HepG2 (cell line): Measurements from ENCODE around the gene SULT1E1. TPM values are rescaled to one million over a fixed set of nuclear protein-coding genes. Genes with fewer than 3 reads are reported as not detected.
A peak's percentile ranks its signal among the peaks of the same experiment; 100 is the strongest.

Experiments used
- AKAP8 ChIP-seq: sonication (generic); formaldehyde crosslinking; IDR thresholded peaks from 2 replicates; pipeline ENCODE4 v1.5.1; 2020; ENCODE audit warnings: mild to moderate bottlenecking, missing genetic modification reagents
- CENPT ChIP-seq: sonication (generic); formaldehyde crosslinking; IDR thresholded peaks from 2 replicates; pipeline ENCODE4 v1.8.0; 2022; ENCODE audit warnings: low read depth, mild to moderate bottlenecking, moderate library complexity, missing genetic modification reagents
- CREB1 ChIP-seq, 2 experiments: fragments of 450-650 bp in 1 of 2; IDR thresholded peaks; 2 replicates each; pipeline ENCODE4 v1.6.1; 2016 to 2017; ENCODE audit warnings: control low read depth in 1 of 2, mild to moderate bottlenecking in 1 of 2, missing compliant biosample characterization in 1 of 2, missing genetic modification characterization in 1 of 2
- GZF1 ChIP-seq: sonication (generic); formaldehyde crosslinking; IDR thresholded peaks from 2 replicates; pipeline ENCODE4 v1.5.1; 2020; ENCODE audit warnings: mild to moderate bottlenecking, missing genetic modification reagents
- NCOA1 ChIP-seq: sonication (generic); formaldehyde crosslinking; IDR thresholded peaks from 2 replicates; pipeline ENCODE4 v1.9.0; 2021; ENCODE audit warnings: missing genetic modification reagents
- NPAS2 ChIP-seq: sonication (generic); formaldehyde crosslinking; IDR thresholded peaks from 2 replicates; pipeline ENCODE4 v1.8.0; 2022; ENCODE audit warnings: mild to moderate bottlenecking, missing genetic modification reagents, borderline replicate concordance
- PITX1 ChIP-seq: sonication (generic); formaldehyde crosslinking; IDR thresholded peaks from 2 replicates; pipeline ENCODE4 v1.5.1; 2020; ENCODE audit warnings: mild to moderate bottlenecking, missing genetic modification reagents
- SAFB2 ChIP-seq: sonication (generic); formaldehyde crosslinking; IDR thresholded peaks from 2 replicates; pipeline ENCODE4 v1.5.1; 2020; ENCODE audit warnings: missing genetic modification reagents, low read depth, mild to moderate bottlenecking, borderline replicate concordance
- TAF15 ChIP-seq: fragments of 200-400 bp; formaldehyde crosslinking; IDR thresholded peaks from one replicate; pipeline ENCODE4 v1.6.1; 2018; ENCODE audit warnings: mild to moderate bottlenecking, low read depth, low read length; ENCODE audit not compliant: poor library complexity, severe bottlenecking
- ZBTB7B ChIP-seq: sonication (generic); formaldehyde crosslinking; IDR thresholded peaks from 2 replicates; pipeline ENCODE4 v1.4.0; 2020; ENCODE audit warnings: missing genetic modification reagents
- ZNF207 ChIP-seq: fragments of 450-650 bp; IDR thresholded peaks from 2 replicates; pipeline ENCODE4 v1.6.1; 2016; ENCODE audit warnings: antibody characterized with exemption, borderline replicate concordance
- ZNF264 ChIP-seq: sonication (generic); formaldehyde crosslinking; IDR thresholded peaks from 2 replicates; pipeline ENCODE4 v1.4.0; 2020; ENCODE audit warnings: missing genetic modification reagents
- ZNF546 ChIP-seq: sonication (generic); formaldehyde crosslinking; conservative IDR thresholded peaks from 2 replicates; pipeline ENCODE4 v1.8.1; 2023; ENCODE audit warnings: mild to moderate bottlenecking, missing genetic modification reagents
- ZNF567 ChIP-seq: sonication (generic); formaldehyde crosslinking; IDR thresholded peaks from 2 replicates; pipeline ENCODE4 v1.8.1; 2023; ENCODE audit warnings: mild to moderate bottlenecking, missing genetic modification reagents, borderline replicate concordance
- ZNF816 ChIP-seq: sonication (generic); formaldehyde crosslinking; IDR thresholded peaks from 2 replicates; pipeline ENCODE4 v1.8.0; 2022; ENCODE audit warnings: missing genetic modification reagents, mild to moderate bottlenecking, borderline replicate concordance
- ZSCAN22 ChIP-seq: sonication (generic); formaldehyde crosslinking; IDR thresholded peaks from 2 replicates; pipeline ENCODE4 v1.4.0; 2020; ENCODE audit warnings: mild to moderate bottlenecking, missing genetic modification reagents
- polyA plus RNA-seq, 8 experiments: library from polyadenylated mRNA; depleted of rRNA in 3 of 8; stranded (reverse) in 7 of 8; unstranded in 1 of 8; fragments of >200 nt; fragmentation: Illumina TruSeq in 4 of 8; extraction: Trizol in 4 of 8; gene quantifications; 2 replicates each; pipeline versions ENCODE4 v1.2.1 to v1.2.3, GENCODE V29; 2011 to 2016; ENCODE audit warnings: low read depth in 4 of 8, missing spikeins in 1 of 8, mixed read lengths in 1 of 8; ENCODE audit not compliant: insufficient read depth in 1 of 8
- total RNA-seq, 5 experiments: library from RNA; depleted of rRNA; stranded (reverse); fragments of >200 nt; fragmentation: Illumina TruSeq; extraction: Trizol; gene quantifications; 2 replicates each; pipeline ENCODE4 v1.2.3, GENCODE V29; 2016; ENCODE audit warnings: low read depth in 1 of 5
- TF ChIP-seq, protein P1 (sequence below): sonication (generic); formaldehyde crosslinking; IDR thresholded peaks from 2 replicates; pipeline ENCODE4 v1.5.1; 2020; ENCODE audit warnings: missing genetic modification reagents, mild to moderate bottlenecking, borderline replicate concordance
- TF ChIP-seq, protein P2 (sequence below): sonication (generic); formaldehyde crosslinking; IDR thresholded peaks from 2 replicates; pipeline ENCODE4 v1.5.0; 2020; ENCODE audit warnings: missing genetic modification reagents
- TF ChIP-seq, protein P3 (sequence below): sonication (generic); formaldehyde crosslinking; IDR thresholded peaks from 2 replicates; pipeline ENCODE4 v1.4.0; 2020; ENCODE audit warnings: mild to moderate bottlenecking, missing genetic modification reagents
- TF ChIP-seq, protein P4 (sequence below): sonication (generic); formaldehyde crosslinking; IDR thresholded peaks from 2 replicates; pipeline ENCODE4 v1.4.0; 2020; ENCODE audit warnings: missing genetic modification reagents

SULT1E1 gene
- total and polyA plus RNA-seq, 2 of the 13 experiments (the other 11 are each of a cell fraction or from before 2014, with no cell fraction given): 1.7 to 3.9 TPM

DNA sequence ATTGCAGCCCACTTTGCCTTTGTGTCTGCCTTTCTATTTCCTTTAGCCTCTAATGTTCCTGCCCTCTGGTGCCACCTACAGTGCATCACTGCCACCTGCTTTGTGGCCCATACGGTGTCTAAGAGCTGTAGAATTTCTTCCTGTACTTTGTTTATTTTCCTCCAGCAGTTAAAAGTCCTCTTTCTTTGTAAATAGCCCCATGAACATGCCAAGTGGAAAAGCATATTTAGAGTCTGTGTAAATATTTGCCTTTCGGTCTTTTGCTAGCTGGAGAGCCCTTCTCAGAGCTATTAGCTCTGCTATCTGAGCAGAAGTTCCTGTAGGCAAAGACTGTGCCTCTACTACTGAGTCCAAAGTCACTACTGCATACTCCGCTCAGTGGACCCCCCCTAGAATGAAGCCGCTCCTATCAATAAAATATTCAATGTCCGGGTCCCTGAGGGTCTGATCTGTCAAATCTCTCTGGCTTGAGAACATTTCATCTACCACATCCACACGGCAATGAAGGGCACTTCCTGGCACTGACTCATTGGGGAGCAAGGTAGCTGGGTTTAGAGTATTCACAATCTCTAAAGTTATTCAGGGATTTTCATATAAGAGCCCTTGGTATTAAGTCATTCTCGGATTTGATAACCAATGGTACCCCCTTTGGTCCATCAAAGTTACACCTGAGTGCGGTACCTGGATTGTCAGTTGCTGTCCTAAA, 36.3 kb downstream of the SULT1E1 start (continued):
- TF ChIP-seq ZSCAN22 (CRISPR knock-in tag) (no peak), CENPT (no peak), NPAS2 (CRISPR knock-in tag) (no peak), ZNF207 (no peak), ZNF546 (CRISPR knock-in tag) (no peak), TAF15 (no peak), PITX1 (CRISPR knock-in tag) (peak; percentile 76; the same call in 1 of the 2 replicates), SAFB2 (no peak), AKAP8 (CRISPR knock-in tag) (no peak), ZNF264 (CRISPR knock-in tag) (peak; percentile 66; the same call in 1 of the 2 replicates), GZF1 (CRISPR knock-in tag) (no peak), NCOA1 (CRISPR knock-in tag) (no peak), ZBTB7B (CRISPR knock-in tag) (peak; percentile 85; the same call in 1 of the 2 replicates), CREB1 (IDR thresholded peaks at IDR 0.05) (no peak), CREB1 (CRISPR knock-in tag; IDR thresholded peaks at IDR 0.05) (peak; percentile 83), ZNF816 (CRISPR knock-in tag) (0 out of 2 replicates have a peak, but pooled peaks have one; percentile 5), ZNF567 (CRISPR knock-in tag) (0 out of 2 replicates have a peak, but pooled peaks have one; percentile 6)
- TF ChIP-seq, protein P1, sequence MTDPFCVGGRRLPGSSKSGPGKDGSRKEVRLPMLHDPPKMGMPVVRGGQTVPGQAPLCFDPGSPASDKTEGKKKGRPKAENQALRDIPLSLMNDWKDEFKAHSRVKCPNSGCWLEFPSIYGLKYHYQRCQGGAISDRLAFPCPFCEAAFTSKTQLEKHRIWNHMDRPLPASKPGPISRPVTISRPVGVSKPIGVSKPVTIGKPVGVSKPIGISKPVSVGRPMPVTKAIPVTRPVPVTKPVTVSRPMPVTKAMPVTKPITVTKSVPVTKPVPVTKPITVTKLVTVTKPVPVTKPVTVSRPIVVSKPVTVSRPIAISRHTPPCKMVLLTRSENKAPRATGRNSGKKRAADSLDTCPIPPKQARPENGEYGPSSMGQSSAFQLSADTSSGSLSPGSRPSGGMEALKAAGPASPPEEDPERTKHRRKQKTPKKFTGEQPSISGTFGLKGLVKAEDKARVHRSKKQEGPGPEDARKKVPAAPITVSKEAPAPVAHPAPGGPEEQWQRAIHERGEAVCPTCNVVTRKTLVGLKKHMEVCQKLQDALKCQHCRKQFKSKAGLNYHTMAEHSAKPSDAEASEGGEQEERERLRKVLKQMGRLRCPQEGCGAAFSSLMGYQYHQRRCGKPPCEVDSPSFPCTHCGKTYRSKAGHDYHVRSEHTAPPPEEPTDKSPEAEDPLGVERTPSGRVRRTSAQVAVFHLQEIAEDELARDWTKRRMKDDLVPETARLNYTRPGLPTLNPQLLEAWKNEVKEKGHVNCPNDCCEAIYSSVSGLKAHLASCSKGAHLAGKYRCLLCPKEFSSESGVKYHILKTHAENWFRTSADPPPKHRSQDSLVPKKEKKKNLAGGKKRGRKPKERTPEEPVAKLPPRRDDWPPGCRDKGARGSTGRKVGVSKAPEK (CRISPR knock-in tag): peak; percentile 71; the same call in 1 of the 2 replicates
- TF ChIP-seq, protein P2, sequence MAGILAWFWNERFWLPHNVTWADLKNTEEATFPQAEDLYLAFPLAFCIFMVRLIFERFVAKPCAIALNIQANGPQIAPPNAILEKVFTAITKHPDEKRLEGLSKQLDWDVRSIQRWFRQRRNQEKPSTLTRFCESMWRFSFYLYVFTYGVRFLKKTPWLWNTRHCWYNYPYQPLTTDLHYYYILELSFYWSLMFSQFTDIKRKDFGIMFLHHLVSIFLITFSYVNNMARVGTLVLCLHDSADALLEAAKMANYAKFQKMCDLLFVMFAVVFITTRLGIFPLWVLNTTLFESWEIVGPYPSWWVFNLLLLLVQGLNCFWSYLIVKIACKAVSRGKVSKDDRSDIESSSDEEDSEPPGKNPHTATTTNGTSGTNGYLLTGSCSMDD (CRISPR knock-in tag): no peak
- TF ChIP-seq, protein P3, sequence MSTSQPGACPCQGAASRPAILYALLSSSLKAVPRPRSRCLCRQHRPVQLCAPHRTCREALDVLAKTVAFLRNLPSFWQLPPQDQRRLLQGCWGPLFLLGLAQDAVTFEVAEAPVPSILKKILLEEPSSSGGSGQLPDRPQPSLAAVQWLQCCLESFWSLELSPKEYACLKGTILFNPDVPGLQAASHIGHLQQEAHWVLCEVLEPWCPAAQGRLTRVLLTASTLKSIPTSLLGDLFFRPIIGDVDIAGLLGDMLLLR (CRISPR knock-in tag): no peak
- TF ChIP-seq, protein P4, sequence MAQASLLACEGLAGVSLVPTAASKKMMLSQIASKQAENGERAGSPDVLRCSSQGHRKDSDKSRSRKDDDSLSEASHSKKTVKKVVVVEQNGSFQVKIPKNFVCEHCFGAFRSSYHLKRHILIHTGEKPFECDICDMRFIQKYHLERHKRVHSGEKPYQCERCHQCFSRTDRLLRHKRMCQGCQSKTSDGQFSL (CRISPR knock-in tag): no peak
